Amygdala (tissue), 56 donors: Measurements from ENCODE around the gene ANAPC5.

Experiments
- DNase-seq, 56 donors: peaks; one replicate each; lab custom pipeline; 2025; lab: John Stamatoyannopoulos, UW

ANAPC5 gene

GRCh38 chr12:121264135-121264534 is 88.1 kb downstream of the ANAPC5 start:
- DNase-seq: no peak

GRCh38 chr12:121263206-121263935 is 88.8 kb downstream of the ANAPC5 start:
- no peak for DNase-seq

- no peak for DNase-seq
Observed at GRCh38 chr12:121261398-121261797, 90.8 kb downstream of the ANAPC5 start.

GRCh38 chr12:121260091-121260490 is 92.1 kb downstream of the ANAPC5 start:
- no peak for DNase-seq

DNA sequence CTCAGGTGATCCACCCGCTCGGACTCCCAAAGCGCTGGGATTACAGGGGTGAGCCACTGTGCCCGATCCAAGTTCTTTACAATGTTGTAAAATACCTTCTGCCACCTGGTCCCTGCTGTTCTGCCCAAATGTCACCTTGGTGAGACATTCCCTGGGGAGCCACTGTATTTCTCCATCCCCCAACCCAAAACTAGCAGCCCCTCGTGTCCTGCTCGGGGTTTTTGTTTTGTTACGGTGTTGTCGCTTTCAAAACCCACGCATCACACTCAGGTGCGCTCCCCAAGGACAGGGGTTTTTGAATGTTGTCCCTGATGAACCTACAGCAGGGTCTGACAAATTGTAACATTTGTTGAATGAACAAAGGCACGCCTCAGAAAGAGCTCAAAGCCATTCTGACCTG is 93.1 kb downstream of the ANAPC5 start:
- no peak for DNase-seq
